Ascending aorta (tissue), 2 donors: ENCODE measurements around the gene RIT2. TPM values are rescaled to one million over a fixed set of nuclear protein-coding genes. Genes with fewer than 3 reads are reported as not detected.

Experiments used
- DNase-seq, 2 donors: peaks; one replicate each; pipeline ENCODE4 v3.0.0-alpha.2; 2019; ENCODE audit warnings: low spot score in 2 of 2
- H3K27ac ChIP-seq, 2 donors: fragments of 200-600 bp; sonication (generic); one replicate each; pipeline ENCODE4 v1.5.1; 2016 to 2017; ENCODE audit warnings: mild to moderate bottlenecking in 1 of 2
- H3K27me3 ChIP-seq: fragments of 200-600 bp; sonication (generic); one replicate; pipeline ENCODE4 v1.5.1; 2017
- H3K36me3 ChIP-seq, 2 donors: fragments of 200-600 bp; sonication (generic); one replicate each; pipeline ENCODE4 v1.5.1; 2016
- H3K4me1 ChIP-seq, 2 donors: fragments of 200-600 bp; sonication (generic); one replicate each; pipeline ENCODE4 v1.5.1; 2016 to 2017; ENCODE audit warnings: mild to moderate bottlenecking in 1 of 2
- H3K4me3 ChIP-seq, 2 donors: fragments of 200-600 bp; sonication (generic); one replicate each; pipeline ENCODE4 v1.5.1; 2016 to 2017; ENCODE audit warnings: mild to moderate bottlenecking in 1 of 2
- H3K9me3 ChIP-seq, 2 donors: fragments of 200-600 bp; sonication (generic); one replicate each; pipeline ENCODE4 v1.5.1; 2016
- intact Hi-C: fragments of 100-400 bp; cut with DNase I; formaldehyde crosslinking; loops from one replicate; pipeline ENCODE4 v1.15.1; 2023
- total RNA-seq: library from RNA; depleted of rRNA; stranded (reverse); fragments of >200 nt; gene quantifications from one replicate; pipeline ENCODE4 v1.1.0, GENCODE V29; 2016
- TF ChIP-seq, protein P1 (sequence below), 3 experiments: fragments of 200-600 bp in 2 of 3; fragments of 450-650 bp in 1 of 3; sonication (generic) in 2 of 3; IDR thresholded peaks; one replicate each; pipeline ENCODE4 v1.5.1; 2016 to 2019; ENCODE audit warnings: antibody characterized with exemption in 3 of 3, mild to moderate bottlenecking in 1 of 3, moderate library complexity in 1 of 3

Gene RIT2
- total RNA-seq, 1 donor from 2014 or later = not detected

DNA sequence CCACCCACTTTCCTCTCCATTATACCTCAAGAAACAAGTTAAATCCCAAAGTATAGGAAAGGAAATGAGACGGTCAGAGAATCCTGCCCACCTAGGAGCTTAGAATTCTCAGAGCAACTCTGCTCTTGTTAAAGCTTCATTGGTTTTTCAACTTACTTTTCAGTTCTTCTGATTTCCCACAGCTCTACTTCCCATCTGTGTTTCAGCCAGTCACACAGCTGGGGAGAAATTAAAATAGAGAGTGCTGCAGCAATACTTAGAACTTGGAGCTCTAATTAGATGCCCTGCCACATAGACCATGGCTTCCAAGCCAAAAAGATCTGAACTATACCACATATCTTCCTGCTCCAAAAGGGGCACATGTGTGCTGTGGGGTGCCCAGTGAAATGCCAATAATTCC is 166.7 kb downstream of the RIT2 start:
- Histone ChIP-seq H3K4me3 (no peak overlapping the region), H3K27me3 (no peaks in the 10 kb centered on the region), H3K36me3 (no peaks in the 10 kb centered on the region), H3K9me3 (no peaks in the 10 kb centered on the region), H3K27ac (no peak overlapping the region), H3K4me1 (no peaks in the 10 kb centered on the region)
- DNase-seq = no peak
- TF ChIP-seq, protein P1, sequence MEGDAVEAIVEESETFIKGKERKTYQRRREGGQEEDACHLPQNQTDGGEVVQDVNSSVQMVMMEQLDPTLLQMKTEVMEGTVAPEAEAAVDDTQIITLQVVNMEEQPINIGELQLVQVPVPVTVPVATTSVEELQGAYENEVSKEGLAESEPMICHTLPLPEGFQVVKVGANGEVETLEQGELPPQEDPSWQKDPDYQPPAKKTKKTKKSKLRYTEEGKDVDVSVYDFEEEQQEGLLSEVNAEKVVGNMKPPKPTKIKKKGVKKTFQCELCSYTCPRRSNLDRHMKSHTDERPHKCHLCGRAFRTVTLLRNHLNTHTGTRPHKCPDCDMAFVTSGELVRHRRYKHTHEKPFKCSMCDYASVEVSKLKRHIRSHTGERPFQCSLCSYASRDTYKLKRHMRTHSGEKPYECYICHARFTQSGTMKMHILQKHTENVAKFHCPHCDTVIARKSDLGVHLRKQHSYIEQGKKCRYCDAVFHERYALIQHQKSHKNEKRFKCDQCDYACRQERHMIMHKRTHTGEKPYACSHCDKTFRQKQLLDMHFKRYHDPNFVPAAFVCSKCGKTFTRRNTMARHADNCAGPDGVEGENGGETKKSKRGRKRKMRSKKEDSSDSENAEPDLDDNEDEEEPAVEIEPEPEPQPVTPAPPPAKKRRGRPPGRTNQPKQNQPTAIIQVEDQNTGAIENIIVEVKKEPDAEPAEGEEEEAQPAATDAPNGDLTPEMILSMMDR (IDR thresholded peaks at IDR 0.05) = no peak
- intact Hi-C loops = no loop called here

GRCh38 chr18:42941860-42942259 is 173.6 kb downstream of the RIT2 start:
- Histone ChIP-seq H3K9me3 (no peaks in the 10 kb centered on the region), H3K4me1 (no peaks in the 10 kb centered on the region), H3K27ac (no peak overlapping the region), H3K36me3 (no peaks in the 10 kb centered on the region), H3K27me3 (no peaks in the 10 kb centered on the region), H3K4me3 (no peak overlapping the region)
- TF ChIP-seq, protein P1 (IDR thresholded peaks at IDR 0.05) = no peak
- intact Hi-C loops = no loop called here
- no peak for DNase-seq

GRCh38 chr18:42941021-42941420 is 174.5 kb downstream of the RIT2 start:
- H3K27ac ChIP-seq = no peak overlapping the region
- intact Hi-C loops = no loop called here
- no peaks in the 10 kb centered on the region for H3K27me3 ChIP-seq
- TF ChIP-seq, protein P1 (IDR thresholded peaks at IDR 0.05) = no peak
- H3K4me3 ChIP-seq = no peak overlapping the region
- H3K4me1 ChIP-seq = no peaks in the 10 kb centered on the region
- no peak for DNase-seq
- H3K36me3 ChIP-seq = no peaks in the 10 kb centered on the region
- no peaks in the 10 kb centered on the region for H3K9me3 ChIP-seq

DNA sequence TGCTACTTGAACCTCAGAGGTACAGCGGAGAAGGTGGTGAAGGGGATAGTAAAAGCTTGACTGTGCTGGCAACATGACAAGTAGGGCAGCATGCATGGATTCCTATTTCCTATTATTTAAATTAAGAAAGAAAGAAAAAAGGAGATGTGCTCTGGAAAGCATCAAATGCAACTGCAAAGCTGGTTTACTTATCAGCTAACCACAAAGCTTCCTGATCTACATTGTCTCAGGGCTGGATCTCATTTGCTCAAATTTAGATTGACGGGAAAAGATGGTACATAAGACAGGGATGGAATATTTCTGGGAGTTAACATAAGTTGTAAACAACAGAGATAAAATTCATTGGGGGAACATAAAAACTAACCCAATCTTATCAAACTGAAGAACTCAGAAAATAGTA is 178.0 kb downstream of the RIT2 start:
- intact Hi-C loops = no loop called here
- no peak for DNase-seq
- no peaks in the 10 kb centered on the region for H3K36me3 ChIP-seq
- H3K4me1 ChIP-seq = no peaks in the 10 kb centered on the region
- no peak overlapping the region for H3K27ac ChIP-seq
- H3K27me3 ChIP-seq = no peaks in the 10 kb centered on the region
- H3K9me3 ChIP-seq = no peaks in the 10 kb centered on the region
- no peak overlapping the region for H3K4me3 ChIP-seq
- TF ChIP-seq, protein P1 (IDR thresholded peaks at IDR 0.05) = no peak

DNA sequence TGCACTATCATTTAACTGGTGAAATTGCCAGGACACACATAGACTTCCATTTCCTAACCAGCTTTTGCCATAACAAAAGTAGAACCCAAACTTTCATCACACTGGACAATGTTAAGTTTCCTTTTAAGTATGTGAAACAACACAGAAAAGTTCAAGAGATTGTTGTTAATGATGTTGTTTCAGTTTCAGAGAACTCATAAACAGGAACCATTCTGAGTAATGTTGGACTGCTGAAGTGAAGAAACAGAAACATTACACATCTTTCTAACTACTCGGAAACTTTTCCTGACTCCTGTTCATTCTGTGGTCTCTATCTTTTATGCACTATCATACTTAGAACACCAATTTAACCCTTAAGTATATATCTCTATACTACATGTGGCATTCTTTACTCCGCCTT is 179.2 kb downstream of the RIT2 start:
- intact Hi-C loops = no loop called here
- TF ChIP-seq, protein P1 (IDR thresholded peaks at IDR 0.05) = no peak
- H3K9me3 ChIP-seq = no peaks in the 10 kb centered on the region
- H3K4me1 ChIP-seq = no peaks in the 10 kb centered on the region
- H3K4me3 ChIP-seq = no peak overlapping the region
- H3K27me3 ChIP-seq = no peaks in the 10 kb centered on the region
- no peaks in the 10 kb centered on the region for H3K36me3 ChIP-seq
- no peak for DNase-seq
- H3K27ac ChIP-seq = no peak overlapping the region

- Histone ChIP-seq H3K27me3 (no peaks in the 10 kb centered on the region), H3K9me3 (no peaks in the 10 kb centered on the region), H3K4me1 (no peaks in the 10 kb centered on the region), H3K36me3 (no peaks in the 10 kb centered on the region), H3K4me3 (no peak overlapping the region), H3K27ac (no peak overlapping the region)
- DNase-seq = no peak
- TF ChIP-seq, protein P1 (IDR thresholded peaks at IDR 0.05) = no peak
- intact Hi-C loops = no loop called here
Measured at GRCh38 chr18:42931491-42931890, 184.0 kb downstream of the RIT2 start.
